Measurements from ENCODE around the gene METTL13. TPM values are rescaled to one million over a fixed set of nuclear protein-coding genes. Genes with fewer than 3 reads are reported as not detected.

Gene METTL13
- total and polyA plus RNA-seq, 9 of the 15 experiments (the other 6 are each of a cell fraction or from before 2014, with no cell fraction given), result 18.9 to 78.9 (median 54.9) TPM

GRCh38 chr1:171781176-171781875 is at the start of gene METTL13 (continued):
- TF ChIP-seq TCF7L2 (IDR thresholded peaks at IDR 0.05; ENCODE audit: low read depth, low read length) (peak; percentile 21; the same call in 1 of the 2 replicates), FOXJ2 (tag; IDR thresholded peaks at IDR 0.05) (0 out of 2 replicates have a peak, but pooled peaks have one; percentile 72), RNF219 (CRISPR knock-in tag; IDR thresholded peaks at IDR 0.05) (no peak), ZBTB11 (CRISPR knock-in tag; IDR thresholded peaks at IDR 0.05) (peak in 1 of 3 experiments; percentile 89; a peak in 2 of 6 replicates), RBM22 (IDR thresholded peaks at IDR 0.05; ENCODE audit: low read depth, low read length, poor library complexity, severe bottlenecking) (no peak), ZNF57 (CRISPR knock-in tag; IDR thresholded peaks at IDR 0.05) (no peak), ZNF764 (CRISPR knock-in tag; IDR thresholded peaks at IDR 0.05; ENCODE audit: low read depth) (no peak), TEAD2 (tag; IDR thresholded peaks at IDR 0.05) (no peak), SMAD1 (IDR thresholded peaks at IDR 0.05; ENCODE audit: low read depth, low read length, partially characterized antibody) (peak; percentile 65), TAF1 (IDR thresholded peaks at IDR 0.05; ENCODE audit: control insufficient read depth, extremely low read depth, insufficient read depth, low read length, severe bottlenecking) (peak; percentile 79), ESRRA (IDR thresholded peaks at IDR 0.05; ENCODE audit: borderline replicate concordance, low read depth) (peak; percentile 89), MEIS2 (IDR thresholded peaks at IDR 0.05; ENCODE audit: partially characterized antibody) (peak; percentile 7), ATF7 (IDR thresholded peaks at IDR 0.05) (peak; percentile 94), SRSF1 (IDR thresholded peaks at IDR 0.05; ENCODE audit: low read depth, low read length) (no peak), ERF (CRISPR knock-in tag; IDR thresholded peaks at IDR 0.05) (no peak), ZNF217 (CRISPR knock-in tag; IDR thresholded peaks at IDR 0.05) (no peak), RBBP5 (IDR thresholded peaks at IDR 0.05; ENCODE audit: borderline replicate concordance, insufficient read depth, low read length, poor library complexity, severe bottlenecking) (peak; percentile 83), SLC30A9 (CRISPR knock-in tag; IDR thresholded peaks at IDR 0.05) (no peak), RBM25 (IDR thresholded peaks at IDR 0.05; ENCODE audit: low read depth, low read length, severe bottlenecking) (peak; percentile 87), BHLHE40 (IDR thresholded peaks at IDR 0.05; ENCODE audit: low read length) (peak; percentile 59), MAX (CRISPR knock-in tag; IDR thresholded peaks at IDR 0.05) (peak; percentile 86), RBM39 (optimal IDR thresholded peaks at IDR 0.05; ENCODE audit: low read depth, low read length) (no peak), ZNF41 (CRISPR knock-in tag; conservative IDR thresholded peaks at IDR 0.05) (no peak)
